NOMO-1 (cell line): Measurements from ENCODE around the gene NETO2.
A peak's percentile ranks its signal among the peaks of the same experiment; 100 is the strongest.
"Not testable (repeated sequence)": the region's sequence is repeated elsewhere in the genome, so short reads cannot be mapped to it uniquely, and the experiment has no call there.

ENCODE experiments used
- DNase-seq, 2 experiments: peaks; one replicate each; lab custom pipeline; 2025; ENCODE audit not compliant: unreplicated experiment in 2 of 2; lab: John Stamatoyannopoulos, UW

The NETO2 gene

GRCh38 chr16:47136099-47136842, 7.5 kb downstream of the NETO2 start:
- peak in 1 of 2 experiments; percentile 18 for DNase-seq

GRCh38 chr16:47134550-47134949, 9.2 kb downstream of the NETO2 start:
- no peak for DNase-seq

GRCh38 chr16:47132308-47132707, 11.4 kb downstream of the NETO2 start:
- DNase-seq = no peak

GRCh38 chr16:47129755-47130435, 13.8 kb downstream of the NETO2 start:
- DNase-seq = no peak

- DNase-seq = no peak
Observed at GRCh38 chr16:47127541-47127940, 16.2 kb downstream of the NETO2 start.

- DNase-seq = no peak
Observed at GRCh38 chr16:47125757-47126156, 18.0 kb downstream of the NETO2 start.

- DNase-seq = no peak
Observed at GRCh38 chr16:47113130-47113529, 30.6 kb downstream of the NETO2 start.

GRCh38 chr16:47110939-47111338, 32.8 kb downstream of the NETO2 start:
- no peak for DNase-seq

- no peak for DNase-seq
Observed at GRCh38 chr16:47109361-47109760, 34.4 kb downstream of the NETO2 start.

GRCh38 chr16:47102921-47103320, 40.8 kb downstream of the NETO2 start:
- DNase-seq = not testable (repeated sequence)

GRCh38 chr16:47097154-47097553, 46.6 kb downstream of the NETO2 start:
- DNase-seq = not testable (repeated sequence)

GRCh38 chr16:47096297-47096696, 47.4 kb downstream of the NETO2 start:
- DNase-seq = no peak

GRCh38 chr16:47084198-47084597, 59.5 kb downstream of the NETO2 start:
- no peak for DNase-seq

- DNase-seq = no peak
Observed at GRCh38 chr16:47082099-47082865, 61.5 kb downstream of the NETO2 start.

GRCh38 chr16:47081115-47081514, 62.6 kb downstream of the NETO2 start:
- DNase-seq = no peak

- no peak for DNase-seq
Observed at GRCh38 chr16:47079860-47080259, 63.9 kb downstream of the NETO2 start.

GRCh38 chr16:47073223-47074155, 70.3 kb downstream of the NETO2 start:
- DNase-seq = no peak

GRCh38 chr16:47072158-47072557, 71.6 kb downstream of the NETO2 start:
- DNase-seq = no peak

GRCh38 chr16:47069841-47070584, 73.7 kb downstream of the NETO2 start:
- no peak for DNase-seq

GRCh38 chr16:47069313-47069712, 74.4 kb downstream of the NETO2 start:
- no peak for DNase-seq
